Stimulated activated CD8-positive, alpha-beta memory T cell treated with anti-CD3 and anti-CD28 coated beads, Interleukin-7, amount 100 ng/mL, for 1 hour (primary cell): Measurements from ENCODE around the gene OCA2.

Source experiments
- DNase-seq, 2 donors: peaks; one replicate each; pipeline ENCODE4 v3.0.0-alpha.2; 2020; ENCODE audit warnings: low read depth in 2 of 2

The OCA2 gene

GRCh38 chr15:28120359-28120640 lies 21.2 kb upstream of the OCA2 start:
- no peak for DNase-seq

- no peak for DNase-seq
Measured at GRCh38 chr15:28118531-28118930, 19.4 kb upstream of the OCA2 start.

DNA sequence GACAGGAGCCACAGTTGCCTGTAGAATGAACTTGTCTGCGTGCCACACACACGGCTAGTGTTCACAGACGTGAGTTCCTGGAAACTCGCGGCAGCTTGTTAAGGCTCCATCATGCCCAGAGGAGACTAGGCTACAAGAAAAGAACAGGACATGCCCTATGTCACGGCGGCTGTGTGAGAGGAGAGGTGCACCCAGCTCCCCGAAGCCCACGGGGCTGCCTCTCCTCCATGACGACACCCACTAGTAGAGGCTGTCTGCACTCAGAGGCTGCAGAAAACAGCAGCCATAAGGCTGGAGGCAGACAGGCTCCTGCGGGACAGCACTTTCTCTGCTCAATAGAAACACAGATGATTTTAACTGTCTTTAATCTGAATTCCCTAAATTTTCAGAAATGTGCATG lies 19.0 kb upstream of the OCA2 start:
- DNase-seq: no peak

DNA sequence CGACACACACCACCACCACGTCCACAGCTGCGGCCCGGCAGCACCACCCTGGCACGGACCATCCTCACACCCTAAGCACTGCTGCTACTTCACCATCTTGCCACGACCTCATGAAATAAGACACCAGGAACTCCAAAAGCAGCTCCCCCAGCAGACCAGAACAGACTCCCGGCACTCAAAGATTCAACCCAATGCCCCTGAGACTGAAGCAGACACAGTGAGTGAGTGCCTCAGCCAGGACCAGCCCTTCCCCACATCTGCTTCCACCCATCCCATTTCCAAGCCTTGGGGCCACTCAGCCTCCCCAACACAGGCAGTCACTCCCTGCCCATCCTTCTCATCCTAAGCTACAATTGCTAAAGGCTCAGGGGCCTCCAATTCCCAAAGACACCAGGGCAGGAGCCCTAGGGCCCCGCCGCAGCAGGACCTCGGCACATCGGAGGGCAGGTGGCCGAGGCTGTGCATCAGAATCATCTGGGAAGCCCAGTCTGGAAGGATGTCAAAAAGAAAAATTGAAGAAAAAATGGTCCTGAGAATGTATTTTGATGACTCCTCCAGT lies 18.4 kb upstream of the OCA2 start:
- DNase-seq: no peak

DNA sequence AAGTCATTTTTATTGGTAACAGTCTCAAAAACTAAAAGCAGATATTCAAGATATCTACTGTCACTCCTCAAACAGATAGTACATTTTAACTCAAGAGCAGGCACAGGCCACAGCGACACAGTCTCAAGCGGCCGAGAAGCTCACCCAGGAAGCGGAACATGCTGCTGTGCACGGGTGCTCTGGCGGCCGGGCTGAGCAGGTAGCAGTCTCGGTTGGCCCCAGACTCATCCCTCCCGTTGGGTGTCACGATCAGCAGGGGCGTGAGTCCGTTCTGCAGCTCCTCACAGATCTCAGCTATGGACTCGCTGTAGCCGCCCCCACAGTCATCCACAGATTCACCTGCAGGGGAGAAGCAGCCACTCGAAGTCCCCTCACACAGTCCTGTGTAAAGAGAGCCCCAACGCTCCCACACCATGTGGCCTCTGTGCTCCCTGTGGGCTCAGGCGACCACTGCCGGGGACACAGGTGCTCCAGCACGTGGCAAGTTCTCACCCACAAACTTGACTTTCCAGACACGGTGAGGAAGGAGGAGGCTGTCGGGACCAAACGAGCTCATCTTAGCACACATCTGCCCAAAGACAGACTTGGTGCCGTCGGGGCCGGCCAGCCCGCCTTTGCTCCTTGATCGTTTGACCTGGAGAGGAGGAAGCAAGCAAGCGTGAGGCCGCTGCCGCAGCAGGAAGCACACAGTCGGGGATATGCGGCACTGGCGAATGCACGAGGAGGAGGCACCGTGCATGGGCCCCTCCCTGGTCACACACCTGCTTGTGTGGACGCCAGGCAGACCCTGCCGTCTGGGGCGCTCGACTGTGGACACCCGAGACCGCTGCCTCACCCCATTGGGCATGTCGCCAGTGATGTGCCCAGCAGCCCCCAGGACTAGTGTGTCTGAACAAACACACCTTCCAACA lies 17.7 kb upstream of the OCA2 start:
- DNase-seq: no peak

GRCh38 chr15:28115871-28116270 lies 16.8 kb upstream of the OCA2 start:
- no peak for DNase-seq

DNA sequence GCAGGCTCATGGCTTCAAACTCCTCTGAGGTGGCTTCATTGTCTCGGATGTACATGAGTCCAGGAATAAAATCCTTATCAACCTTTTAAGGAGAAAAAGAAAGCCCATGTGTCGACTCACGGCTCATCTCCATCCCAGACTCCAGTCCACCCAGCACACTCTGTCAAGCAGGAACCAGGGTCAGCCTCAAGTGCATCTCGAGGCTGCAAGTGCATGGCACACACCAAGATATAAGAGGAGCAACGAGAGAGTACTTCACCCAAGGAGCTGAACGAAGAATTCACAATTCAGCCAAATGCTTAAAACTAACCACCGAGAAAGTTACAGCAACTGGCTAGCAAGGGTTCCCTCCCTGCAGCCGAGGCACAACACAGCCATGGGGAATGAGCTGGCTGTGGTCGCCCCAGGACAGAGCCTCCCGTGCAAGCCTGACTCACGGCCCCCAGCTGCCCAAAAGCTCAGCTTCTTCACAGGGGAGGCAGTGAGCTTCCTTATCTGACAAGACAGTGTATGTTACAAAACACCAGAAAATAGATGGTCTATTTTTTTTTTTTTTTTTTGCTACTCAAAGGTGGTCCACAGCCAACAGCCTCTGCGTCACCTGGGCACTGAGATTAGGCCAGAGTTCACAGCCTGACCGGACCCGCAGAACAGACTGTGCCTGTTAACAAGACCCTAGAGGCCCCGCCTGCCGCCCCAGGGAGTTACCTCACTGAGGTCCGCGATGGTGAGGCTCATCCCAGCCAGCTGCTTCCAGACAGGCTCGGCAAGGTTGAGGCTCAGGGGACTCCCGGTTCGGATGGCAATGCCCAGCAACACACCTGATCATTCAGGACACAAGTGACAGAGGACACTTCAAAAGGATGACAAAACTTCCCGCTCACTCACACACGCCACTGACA lies 15.9 kb upstream of the OCA2 start:
- DNase-seq: no peak

- DNase-seq: no peak
Measured at GRCh38 chr15:28114114-28114455, 15.0 kb upstream of the OCA2 start.

GRCh38 chr15:28113394-28114113 lies 14.4 kb upstream of the OCA2 start:
- DNase-seq: no peak

GRCh38 chr15:28112962-28113361 lies 13.8 kb upstream of the OCA2 start:
- DNase-seq: no peak

DNA sequence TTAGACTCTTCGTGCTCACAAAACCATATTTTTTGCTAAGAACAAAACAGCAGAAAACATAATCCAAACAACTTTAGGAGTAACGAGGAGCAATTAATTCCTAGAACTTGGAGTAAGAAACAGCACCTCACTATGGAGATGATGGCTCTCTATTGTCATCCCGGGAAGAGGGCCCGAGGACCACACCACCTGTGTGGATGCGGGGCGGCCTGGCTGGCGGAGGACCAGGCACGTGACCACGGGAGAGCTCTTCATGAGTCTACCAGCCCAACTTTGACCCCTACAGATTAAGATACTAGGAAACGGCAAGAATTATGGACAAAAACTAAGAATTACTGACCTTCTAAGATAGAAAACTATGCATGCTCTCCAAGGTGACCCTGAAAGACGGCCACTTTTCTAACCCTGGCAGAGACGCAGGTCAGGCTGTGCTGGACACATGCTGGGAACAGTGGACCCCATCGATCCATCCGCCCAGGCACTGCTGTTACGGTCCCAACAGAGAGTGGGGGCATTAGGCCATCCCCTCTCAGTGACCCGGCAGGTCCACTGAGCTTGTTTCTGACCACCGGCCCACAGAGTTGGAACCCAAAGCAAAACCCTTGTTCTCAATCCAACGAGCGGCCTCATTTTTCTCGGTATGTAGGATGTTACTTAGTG lies 13.1 kb upstream of the OCA2 start:
- DNase-seq: no peak

DNA sequence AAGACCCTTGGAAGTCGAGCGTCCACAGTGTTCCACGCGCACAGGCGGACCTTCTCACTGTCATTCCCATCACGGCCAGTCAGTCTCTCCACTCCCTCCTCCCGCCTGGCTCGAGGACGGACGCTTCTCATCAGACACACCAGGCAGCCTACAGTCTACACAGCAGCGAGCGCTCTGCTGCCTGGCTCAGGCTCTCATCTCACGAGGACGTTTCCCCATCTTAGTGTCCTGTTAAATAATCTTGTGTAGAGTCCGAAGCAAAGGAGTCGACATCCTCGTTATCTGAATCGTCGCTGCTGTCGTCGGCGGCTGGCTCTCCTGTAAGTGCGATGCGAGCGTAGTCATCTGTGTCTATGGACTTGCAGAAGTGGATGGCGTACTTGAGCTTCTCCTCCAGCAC lies 12.4 kb upstream of the OCA2 start:
- DNase-seq: no peak

GRCh38 chr15:28110481-28110881 lies 11.4 kb upstream of the OCA2 start:
- no peak for DNase-seq

DNA sequence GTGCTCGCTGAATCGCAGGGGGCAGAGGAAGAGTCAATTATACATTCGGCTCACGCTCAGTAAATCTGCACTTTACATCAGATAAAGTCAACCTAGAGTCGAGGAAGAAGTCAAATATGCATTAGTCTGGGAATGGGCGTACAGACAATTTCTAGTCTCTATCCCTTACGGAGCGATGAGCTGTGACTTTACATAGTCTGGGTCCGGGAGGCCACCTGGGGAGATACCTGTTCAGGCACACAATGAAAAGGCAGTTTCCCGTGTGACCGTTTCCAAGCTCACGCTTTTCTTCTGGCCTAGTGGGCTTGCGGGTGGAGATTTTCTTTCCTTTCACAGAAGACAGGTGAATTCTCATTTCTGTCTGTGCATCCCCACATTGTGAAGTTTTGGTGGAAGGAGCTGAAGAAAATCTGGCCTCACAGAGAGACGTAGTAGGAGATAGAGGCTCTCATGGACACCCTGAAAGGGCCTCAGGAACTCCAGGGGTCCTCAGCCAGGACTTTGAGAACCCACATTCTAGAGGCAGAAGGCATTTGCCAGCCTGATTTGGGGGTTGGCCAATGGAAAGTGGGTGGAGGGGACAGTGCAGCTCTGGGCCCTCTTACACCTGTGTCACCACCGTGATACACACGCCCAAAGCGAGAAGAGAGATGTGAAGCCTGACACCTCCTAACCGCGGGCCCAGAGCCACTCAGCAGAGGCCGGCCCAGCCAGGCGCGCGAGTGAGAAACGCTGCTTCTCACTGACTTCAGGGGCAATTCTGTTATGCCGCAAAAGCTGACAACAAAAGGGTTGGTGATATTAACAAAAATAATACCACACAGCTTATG lies 10.7 kb upstream of the OCA2 start:
- no peak for DNase-seq

GRCh38 chr15:28107904-28108275 lies 8.8 kb upstream of the OCA2 start:
- no peak for DNase-seq

DNA sequence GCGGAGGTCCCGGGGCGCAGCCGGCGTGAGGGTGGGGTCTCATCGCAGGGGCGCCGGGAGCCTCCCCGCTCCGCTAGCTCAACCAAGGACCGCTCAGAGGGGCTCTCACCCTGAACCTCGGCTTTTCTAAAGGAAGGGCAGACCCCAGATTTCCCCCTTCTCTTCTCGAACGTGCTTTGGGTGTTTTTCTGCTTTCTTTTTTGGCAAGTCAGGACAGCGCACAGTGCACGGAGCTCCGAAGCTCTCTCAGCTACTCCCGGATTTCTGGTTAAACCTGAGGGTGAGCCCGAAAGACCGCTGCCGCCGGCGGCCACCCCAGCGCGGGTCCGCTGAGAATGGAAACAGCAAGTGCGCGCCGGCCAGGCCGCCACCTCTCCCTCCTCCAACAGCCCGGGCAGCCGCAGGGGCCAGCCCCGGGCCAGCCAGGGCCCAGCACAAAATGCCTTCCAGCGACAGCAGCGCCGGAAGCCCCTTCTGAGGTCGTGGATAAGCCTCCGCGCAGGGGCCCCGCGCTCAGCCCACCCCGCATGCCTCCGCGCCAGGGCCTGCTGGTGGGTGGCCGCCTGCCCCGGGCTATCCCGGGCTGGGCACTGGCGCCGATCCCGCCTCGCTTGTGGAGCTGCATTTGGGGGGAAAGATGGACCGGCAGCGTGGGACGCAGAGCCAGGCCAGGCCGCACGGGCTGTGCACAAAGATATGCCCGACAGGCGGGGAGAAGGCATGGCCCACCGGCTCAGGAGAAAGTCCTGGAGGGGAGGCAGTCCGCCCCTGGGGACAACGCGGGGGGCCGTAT lies 8.2 kb upstream of the OCA2 start:
- no peak for DNase-seq

DNA sequence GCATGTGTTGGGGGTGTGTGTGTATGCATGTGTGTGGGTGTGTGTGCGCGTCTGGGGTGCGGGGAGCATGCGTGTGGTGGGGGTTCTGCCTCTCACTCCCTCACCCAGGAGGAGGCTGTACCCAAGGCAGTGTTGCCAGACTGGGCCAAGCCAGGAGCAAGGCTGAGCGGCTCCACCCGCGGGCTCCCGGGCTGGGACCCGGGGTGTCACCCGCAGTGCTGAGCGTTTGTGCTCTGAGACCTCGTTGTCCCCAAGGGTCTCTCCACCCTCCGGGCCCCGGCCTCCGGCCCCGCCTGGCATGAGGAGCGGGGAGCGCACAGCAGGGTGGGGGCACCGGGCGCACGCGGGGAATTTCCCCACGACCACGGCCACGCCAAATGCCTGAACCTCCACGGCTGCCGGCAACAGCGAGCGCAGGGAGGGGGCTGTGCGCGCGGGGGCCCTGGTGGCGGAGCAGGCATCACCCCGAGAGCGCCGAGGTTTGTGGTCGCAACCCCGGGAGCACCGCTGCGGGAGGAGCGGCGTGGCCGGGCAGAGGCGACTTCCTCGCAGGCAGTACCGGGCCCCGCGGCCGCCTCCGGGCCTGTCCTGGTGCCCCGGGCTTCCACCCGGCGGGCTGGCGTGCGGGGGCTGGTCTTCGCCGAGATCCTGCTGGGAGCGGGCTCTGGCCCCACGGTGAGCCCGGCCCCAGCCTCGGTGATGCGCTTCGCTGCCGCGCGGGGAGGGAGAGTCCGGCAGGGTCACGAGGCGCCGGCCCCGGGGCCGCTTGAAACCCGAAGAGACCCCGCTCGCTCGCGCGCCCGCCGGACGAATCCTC lies 7.4 kb upstream of the OCA2 start:
- no peak for DNase-seq

DNA sequence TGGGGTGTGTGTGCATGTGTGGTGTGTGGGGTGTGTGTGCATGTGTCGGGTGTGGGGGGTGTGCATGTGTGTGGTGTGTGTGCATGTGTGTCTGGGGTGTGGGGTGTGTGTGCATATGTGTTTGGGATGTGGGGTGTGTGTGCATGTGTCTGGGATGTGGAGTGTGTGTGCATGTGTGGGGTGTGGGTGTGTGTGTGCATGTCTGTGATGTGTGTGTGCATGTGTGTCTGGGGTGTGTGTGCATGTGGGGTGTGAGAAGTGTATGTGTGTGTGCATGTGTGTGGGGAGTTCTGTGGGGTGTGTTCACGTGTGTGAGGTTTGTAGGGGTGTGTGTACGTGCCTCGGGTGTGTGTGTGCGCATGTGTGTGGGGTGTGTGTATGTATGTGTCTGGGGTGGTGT lies 6.7 kb upstream of the OCA2 start:
- no peak for DNase-seq

DNA sequence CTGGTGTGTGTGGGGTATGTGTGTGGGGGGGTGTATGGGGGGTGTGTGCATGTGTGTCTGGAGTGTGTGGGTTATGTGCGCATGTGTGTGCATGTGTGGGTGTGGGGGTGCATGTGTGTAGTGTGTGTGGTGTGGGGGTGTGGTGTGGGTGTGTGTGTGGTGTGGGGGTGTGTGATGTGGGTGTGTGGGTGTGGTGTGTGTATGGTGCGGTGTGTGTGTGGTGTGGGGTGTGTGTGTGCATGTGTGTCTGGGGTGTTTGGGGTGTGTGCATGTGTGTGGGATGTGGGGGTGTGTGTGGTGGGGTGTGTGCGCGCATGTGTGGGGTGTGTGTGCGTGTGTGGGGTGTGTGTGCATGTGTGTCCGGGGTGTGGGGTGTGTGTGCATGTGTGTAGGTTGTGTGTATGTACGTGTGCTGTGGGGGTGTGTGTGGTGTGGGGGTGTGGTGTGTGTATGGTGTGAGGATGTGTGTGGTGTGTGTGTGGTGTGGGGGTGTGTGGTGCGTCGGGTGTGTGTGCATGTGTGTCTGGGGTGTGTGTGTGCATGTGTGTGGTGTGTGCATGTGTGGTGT lies 6.2 kb upstream of the OCA2 start:
- no peak for DNase-seq
